HG03469 (cell line): ENCODE measurements around the gene ZBTB7C.

Experiments
- ATAC-seq: cut with Tn5 transposase; IDR thresholded peaks from one replicate; pipeline ENCODE4 v1.9.1; 2021; ENCODE audit warnings: mild to moderate bottlenecking, moderate library complexity, moderate number of reproducible peaks; ENCODE audit not compliant: unreplicated experiment

ZBTB7C gene

DNA sequence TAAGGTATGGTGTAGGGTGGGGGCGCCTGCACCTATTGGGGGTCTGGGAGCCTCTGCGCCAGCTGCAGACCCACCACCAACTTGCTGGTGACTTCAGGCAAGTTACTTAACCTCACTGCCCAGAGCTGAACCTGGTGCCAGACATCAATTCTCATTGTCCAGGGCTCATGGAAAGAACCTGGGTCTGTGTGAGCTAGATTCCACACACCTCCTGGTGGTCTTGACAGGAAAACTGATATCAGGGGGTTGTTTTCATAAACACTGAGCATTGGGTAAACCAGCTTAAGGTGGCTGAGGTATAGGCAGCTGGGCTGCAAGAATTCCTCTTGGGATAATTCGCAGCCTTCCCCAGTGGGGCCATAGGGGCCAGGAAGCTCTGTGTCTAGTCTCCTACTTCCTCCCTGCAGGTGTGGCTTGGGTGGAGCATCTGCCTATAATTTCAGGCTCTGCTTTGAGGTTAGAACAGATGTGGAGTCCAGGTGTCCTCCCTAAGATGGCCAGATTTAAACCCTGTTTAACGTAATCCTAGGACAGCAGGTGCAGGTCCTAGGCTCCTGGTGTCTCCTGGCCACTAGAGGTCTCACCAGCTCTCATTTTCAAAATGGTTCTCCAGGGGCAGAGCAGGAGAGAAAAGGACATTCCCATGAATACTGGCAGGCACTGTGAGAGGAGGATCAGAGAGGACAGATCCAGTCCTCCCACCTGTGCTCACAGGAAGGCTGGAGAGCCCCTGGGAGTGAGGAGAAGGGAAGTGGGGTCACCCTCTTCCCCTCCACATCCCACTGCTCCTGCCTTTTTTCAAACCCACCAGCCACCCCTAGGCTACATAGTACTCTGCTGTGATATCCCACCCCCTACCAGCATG is 378.3 kb downstream of the ZBTB7C start:
- no peak for ATAC-seq

DNA sequence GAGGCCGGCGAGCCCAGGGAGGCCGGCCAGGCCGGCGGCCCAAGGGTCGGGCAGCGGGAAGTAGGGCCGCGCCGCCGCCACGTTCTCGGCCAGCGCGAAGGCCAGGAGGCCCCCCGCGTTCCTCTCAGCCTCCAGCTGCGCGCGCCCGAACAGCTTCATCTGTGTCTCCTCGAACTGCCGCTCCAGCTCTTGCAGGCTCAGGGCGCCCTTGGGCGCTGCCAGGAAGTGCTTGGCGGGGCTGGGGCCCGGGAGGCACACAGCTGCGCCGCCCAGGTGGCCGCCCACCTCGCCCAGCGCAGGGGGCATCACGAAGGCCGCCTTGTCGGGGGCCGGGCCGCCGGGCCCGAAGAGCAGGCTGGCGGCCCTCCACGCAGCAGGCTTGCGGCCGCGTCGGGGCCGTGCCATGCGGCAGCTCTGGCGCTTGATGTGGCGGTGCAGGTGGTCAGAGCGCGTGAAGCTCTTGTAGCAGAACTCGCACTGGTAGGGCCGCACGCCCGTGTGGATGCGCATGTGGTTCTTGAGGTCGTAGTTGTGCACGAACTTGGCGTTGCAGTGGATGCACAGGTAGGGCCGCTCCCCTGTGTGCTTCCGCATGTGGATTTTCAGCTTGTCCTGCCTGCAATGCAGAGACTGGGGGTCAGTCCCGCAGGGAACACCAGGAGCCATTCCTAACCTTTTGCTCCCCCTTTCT is 379.7 kb downstream of the ZBTB7C start:
- ATAC-seq, result no peak

DNA sequence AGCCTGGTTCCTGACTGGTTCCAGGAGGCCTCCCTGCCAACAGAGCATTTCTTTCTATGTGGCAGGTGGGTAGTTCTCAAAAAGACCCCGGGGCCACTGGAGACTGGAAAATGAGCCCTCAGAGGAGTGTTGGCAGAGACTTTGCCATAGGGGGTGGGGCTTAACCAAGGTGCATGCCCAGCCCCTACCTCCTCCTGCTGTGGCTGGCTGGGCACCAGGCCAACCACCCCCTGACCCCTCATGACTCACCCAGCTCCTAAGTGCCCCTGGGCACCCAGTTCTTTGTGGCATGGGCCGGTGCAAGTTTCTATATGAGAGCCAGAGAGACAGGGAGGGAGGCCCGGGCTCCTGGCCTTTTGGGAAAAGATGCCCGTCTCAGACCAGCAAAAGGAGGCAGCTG is 380.5 kb downstream of the ZBTB7C start:
- no peak for ATAC-seq

DNA sequence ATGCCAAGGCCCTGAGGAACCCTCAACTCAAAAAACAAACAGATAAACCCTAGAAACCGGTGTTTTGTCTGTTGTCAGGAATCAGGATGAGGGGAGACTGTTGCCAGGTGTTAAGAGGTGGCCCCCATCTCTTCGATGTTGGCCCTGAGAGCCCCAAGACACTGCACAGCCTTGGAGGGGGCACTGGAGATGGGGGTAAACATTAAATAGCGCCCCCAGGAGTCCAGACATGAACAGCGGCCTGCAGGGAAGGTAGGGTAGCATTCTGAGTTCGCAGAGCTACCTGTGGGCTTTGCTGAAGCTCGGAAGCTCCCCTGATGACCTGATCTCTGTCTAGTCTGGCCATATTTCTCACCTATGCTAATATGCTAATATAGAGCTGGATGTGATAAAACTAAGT is 381.1 kb downstream of the ZBTB7C start:
- ATAC-seq, result no peak

DNA sequence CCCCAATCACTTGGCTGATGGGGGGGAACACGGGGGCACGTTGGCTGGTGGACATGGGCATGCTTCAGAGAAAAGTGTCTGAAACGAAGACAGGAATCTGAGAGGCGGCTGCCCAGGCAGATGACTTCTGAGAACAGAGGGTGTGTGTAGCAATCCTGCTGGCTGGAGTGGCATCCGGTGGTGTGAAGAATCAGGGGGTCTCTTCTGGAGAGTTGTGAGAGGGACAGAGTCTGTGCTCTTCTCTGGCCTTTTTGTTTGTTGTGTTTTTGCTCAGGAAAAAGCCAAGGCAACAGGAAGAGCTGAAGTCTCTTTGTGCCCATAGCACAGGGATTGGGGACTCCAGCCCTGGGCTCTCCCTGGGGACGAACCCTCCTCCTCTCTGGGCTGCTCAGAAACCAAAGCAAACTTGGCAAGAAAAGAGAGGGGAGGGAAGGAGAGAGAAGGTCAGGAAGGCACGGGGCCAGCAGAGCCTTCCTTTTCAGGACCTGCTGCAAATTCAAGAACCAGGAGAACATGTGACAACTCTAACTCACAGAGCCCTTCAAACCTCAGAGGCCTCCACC is 381.7 kb downstream of the ZBTB7C start:
- ATAC-seq, result no peak

DNA sequence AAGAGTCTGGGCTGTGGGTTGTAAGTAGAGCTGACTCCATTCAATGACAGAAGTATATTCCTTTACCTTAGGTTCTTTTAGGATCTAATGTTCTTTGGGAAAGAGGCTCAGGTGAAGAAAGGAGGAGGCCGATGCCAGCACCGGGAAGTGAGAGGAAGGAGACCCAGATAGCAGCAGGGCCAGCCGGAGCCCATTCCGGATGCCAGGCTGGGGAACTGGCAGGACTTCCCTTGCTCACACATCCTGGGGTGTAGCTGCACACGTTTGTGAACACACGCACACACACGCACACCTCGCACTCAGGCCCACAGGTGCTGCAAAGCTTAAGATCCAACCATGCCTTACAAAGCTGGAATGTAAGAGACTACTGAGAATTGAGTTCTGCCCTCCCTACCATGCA is 383.0 kb downstream of the ZBTB7C start:
- ATAC-seq, result no peak

DNA sequence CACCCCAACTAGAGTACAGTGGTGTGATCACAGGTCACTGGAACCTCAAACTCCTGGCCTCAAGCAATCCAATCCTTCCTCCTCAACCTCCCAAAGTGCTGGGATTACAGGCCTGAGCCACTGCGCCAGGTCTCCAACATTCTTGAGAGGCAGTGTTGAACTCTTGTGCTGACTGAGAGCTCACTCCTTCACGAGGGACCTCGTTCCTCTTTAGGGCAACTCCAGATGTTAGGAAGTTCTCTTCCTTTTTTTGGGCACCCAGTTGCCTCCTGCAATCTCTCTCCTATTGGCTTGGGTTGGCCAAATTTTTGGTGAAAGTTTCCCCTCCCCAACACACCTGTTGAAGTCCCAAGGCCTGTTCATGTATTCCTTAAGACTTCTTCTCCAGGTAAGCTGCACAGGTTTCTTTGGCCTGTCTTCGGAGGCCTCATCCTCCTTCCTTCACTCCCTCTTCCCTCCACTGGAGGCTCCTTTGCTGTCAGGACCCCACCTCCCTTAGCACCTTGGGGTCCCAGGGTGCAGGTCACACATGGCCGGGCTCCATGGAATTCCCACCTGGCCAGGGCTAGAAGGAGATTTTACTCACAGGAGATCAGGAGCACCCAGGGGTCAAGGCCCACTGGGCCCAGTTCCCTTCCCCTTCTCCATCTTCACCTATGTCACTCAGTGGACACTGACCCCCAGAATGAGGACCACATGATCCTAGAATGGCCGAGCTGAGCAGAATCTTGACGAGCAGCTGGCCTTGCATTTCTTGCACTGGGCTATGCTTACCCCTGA is 384.1 kb downstream of the ZBTB7C start:
- ATAC-seq, result no peak

DNA sequence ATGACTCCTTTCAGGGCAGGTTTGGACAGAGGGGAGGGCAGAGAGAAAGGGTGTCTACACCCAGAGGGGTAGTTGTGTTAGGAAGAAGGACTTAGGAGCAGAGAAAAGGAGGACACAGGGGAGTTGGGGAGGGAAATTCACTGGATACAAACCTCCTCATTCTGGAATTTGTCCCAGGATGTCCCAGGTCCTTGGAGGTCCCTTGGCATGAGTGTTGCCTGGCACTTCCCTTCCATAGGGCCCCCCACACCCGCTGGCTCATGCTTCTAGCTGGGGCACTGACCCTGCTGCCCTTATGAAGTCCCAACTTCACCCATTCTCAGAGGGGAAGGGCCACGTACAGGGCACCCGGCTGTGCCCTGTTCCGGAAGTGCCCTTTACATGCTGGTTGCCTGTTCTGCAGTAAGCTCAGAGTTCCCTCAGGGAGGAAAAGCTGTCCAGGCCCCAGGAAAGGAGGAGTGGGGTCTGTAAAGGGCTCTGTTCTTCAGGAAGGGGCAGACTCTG is 385.1 kb downstream of the ZBTB7C start:
- ATAC-seq, result no peak

DNA sequence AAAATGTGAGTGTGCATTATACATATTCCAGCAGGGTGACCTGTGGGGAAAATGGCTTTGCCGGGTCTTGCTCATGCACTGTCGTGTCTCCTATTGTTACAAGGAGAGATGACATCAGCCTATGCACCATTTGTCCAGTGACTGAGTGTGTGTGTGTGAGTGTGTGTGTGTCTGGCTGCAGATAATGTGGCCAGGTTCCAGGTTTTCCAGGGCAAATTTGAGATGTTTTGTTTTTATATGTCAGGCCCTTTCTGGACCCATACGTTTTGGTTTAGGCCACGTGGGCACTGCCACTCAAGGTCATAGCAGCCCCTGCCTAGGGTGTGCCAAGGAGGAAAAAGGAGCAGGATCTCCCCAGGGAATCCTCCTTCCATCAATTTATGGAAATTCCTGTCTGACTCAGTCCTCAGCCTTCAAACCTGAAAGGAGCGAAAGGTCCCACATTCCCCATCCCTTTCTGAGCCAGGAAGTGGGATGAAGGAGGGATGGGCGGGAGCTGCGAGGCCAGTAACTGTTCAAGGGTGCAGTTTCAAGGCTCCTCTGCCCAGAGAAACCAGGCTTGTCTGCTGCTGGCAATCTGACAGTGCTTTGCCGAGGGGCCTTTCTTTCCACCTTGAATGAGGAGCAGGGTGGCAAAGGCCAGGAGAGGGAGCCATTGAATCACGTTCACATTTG is 385.7 kb downstream of the ZBTB7C start:
- ATAC-seq, result no peak

DNA sequence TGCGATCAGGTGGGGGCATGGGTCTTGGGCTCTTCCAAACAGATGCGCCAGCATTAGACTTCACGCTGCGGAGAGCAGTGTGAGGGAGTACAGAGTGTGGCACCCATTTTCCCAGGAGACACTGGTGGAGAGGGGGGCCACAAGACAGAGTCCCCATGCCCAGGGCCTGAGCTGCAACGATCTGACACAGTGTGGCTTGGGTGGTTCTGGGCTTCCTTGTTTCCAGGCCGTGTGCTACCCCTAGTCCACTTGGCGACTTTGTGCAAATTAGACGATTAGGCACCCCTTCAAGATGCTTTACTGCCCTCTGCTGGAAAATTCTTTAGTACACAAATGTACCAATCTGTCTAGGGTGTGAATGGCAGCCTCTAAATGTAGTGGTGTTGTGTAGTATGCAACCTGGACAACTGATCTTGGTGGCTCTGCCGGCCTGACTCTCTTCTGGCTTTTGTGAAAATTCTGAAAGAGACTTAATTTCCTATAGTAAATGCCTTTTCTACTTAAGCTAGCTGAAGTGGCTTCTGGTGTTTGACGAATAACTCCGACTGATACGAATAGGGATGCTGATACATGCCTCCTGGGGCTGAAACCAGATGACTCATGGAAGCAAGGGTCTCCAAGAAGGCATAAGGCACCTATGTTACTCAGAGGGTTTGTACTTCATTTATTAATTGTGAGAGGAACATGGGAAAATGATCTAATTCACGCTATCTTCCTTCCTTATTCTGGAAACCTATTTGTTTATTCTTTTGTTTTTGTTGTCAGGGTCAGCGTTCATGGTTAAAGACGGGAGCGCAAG is 386.5 kb downstream of the ZBTB7C start:
- no peak for ATAC-seq

DNA sequence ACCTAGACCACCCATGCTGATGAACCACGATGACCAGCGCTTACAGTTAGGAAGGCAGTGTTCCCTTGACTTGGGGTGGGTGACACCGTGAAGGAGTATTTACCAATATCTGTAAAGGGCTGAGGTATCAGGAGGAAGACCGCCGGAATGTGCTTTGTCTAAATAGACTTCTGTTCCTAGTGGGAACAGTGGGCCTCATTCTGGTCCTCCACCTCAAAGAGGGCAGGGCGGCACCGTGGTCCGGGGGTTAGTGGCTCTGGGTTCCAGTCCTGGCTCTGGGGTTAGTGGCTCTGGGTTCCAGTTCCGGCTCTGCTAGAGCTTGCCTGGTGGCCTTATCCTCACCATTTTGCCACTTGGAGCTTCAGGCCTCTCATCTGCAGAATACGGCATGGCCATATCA is 387.2 kb downstream of the ZBTB7C start:
- no peak for ATAC-seq

DNA sequence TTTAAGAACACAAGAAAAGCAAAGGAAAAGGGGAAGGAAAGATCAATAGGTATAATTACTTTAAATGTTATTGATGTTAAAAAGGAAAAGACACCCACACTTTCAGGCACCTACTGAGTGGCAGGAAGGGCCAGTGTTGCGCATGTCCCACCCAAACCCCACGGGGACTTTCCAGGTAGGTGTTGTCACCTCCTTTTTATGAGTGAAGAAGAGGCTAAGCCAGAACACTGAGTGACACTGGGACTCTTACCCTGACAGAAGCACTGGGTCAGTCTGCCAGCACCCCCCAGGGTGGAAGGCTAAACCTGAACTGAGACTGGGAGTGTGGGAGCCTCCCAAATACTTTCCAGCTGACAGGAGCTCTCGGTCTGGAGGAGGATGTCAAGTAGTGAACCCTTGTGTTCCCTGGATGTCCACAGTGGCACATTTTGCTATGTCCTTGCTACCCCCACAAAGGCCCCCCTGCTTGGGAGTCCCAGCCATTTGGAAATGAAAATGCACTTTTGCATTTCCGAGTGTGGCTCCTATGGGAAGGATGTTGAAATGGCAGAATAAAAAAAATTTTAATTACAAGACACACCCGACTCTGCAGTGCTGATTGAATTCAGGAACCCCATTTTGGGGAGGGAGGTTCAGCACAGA is 387.8 kb downstream of the ZBTB7C start:
- no peak for ATAC-seq

DNA sequence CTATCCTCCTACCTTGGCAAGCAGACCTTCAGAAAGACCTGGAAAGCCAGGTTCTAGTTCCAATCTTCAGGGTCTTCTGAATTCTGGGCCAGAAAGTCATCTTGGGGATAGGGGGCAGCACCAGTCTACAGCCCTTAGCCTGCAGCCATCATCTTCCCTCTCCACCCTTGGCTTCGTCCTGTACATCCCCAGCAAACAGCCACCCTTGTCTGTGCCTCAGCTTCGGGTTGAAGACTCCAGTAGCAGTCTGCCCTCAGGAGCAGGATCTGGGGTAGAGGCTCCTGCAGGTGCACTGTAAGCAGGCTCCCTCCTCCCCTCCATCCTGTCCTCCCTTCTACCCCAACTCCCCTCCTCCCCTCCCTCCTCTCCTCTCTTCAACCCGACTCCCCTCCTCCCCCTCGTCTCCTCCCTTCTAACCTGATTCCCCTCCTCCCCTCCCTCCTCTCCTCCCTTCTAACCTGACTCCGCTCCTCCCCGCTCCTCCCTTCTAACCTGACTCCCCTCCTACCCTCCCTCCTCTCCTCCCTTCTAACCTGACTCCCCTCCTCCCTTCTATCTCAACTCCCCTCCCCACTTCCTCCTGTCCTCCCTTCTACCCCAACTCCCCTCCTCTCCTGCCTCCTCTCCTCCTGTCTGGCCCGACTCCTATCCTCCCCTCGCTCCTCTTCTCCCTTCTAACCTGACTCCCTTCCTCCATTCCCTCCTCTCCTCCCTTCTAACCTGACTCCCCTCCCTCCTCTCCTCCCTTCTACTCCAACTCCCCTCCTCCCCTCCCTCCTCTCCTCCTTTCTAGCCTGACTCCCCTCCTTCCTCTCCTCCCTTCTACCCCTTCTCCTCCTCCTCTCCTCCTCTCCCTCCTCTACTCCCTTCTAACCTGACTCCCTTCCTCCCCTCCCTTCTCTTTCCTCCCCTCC is 388.6 kb downstream of the ZBTB7C start:
- ATAC-seq, result no peak

DNA sequence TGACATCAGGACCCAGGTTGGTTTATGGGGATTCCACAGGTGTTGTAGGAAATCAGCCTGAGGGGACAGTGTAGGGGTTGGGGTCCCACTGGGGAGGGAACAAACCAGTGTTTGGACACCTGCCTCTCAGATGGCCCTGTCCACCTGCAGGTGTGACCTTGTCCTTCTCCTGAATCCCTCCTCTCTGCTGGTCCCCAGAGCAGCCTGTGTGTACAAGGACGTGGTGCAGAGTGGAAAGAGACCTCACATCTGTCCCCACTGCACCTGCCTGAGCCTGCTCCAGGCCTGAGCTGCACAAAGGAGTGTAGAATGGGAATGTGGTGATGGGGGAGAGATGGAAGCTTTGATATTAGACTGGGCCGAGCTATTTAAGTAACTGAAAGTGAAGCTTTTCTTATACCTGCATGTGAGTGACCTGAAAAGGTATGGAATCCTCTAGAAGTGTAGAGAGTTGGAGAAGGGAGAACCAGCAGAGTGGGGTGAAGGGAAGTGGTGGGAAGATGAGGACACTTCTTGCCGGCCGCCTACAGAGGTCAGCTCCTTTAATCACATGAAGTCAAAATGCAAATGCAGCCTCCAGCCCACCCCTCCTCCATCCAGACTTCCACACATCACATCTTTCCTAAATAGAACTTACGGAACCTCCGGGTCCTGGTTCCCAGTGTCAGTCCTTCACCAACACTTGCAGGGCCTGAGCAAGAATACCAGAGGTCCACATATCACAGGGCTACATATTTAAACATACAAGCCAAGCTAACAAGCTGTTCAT is 389.4 kb downstream of the ZBTB7C start:
- no peak for ATAC-seq

DNA sequence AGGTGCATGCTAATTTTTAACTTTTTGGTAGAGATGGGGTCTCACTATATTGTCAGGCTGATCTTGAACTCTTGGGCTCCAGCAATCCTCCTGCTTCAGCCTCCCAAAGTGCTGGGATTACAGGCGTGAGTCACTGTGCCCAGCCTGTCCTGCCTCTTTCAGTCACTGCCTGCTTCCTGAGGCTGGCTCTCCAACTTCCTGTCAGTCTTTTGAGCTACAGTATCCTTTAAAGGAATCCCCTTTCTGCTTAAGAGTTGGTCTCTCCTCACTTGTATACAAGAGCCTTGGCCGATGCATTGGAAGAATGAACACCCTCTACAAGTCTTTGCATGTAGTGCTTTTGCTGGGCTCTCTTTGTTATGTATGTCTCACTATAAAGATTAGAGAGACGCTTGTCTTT is 390.3 kb downstream of the ZBTB7C start:
- ATAC-seq, result no peak

DNA sequence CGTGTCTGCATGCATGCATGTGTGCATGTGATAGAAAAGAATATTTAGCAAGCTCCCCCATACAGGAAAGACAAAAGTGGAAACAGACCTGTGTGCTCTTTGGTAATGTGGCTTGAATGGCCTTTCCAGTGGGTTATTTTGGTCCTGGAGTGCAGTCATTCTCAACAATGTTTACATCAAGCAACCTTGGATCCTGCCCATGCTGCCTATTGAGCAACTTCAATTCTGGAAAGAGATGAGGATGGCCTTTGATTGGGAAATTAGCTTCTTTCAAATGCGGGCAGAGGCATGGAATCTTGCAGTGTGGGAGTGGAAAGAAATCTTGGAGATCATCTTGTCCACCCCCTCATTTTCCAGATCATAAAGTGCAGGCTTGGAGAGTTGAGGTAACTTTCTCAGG is 391.5 kb downstream of the ZBTB7C start:
- ATAC-seq, result no peak

DNA sequence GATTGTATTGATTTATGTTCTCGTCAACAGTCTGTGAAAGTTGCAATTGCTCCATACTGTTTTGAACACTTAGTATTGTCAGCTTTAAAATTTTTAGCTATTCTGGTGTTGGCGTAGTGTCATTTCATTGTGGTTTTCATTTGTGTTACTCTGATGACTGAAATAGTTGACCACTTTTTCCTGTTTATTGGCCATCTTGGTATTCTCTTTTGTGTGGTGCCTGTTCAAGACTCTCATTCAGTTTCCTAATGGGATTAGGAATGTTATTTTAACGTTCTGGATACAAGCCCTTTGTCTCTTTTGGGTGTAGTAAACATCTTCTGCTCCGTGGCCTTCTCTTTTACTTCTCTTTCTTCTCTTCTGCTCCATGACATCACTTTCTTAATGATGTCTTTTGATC is 396.0 kb downstream of the ZBTB7C start:
- no peak for ATAC-seq
